Measurements from ENCODE around the gene RP2.

The RP2 gene

GRCh38 chrX:46912603-46913491 is 76.0 kb downstream of the RP2 start:
- DNase-seq = peak; percentile 77
- in situ Hi-C loops (cut with MboI; ENCODE audit: low pct_unique_long_range_greater_than_20kb, low sequenced_read_pairs) = no loop called here

DNA sequence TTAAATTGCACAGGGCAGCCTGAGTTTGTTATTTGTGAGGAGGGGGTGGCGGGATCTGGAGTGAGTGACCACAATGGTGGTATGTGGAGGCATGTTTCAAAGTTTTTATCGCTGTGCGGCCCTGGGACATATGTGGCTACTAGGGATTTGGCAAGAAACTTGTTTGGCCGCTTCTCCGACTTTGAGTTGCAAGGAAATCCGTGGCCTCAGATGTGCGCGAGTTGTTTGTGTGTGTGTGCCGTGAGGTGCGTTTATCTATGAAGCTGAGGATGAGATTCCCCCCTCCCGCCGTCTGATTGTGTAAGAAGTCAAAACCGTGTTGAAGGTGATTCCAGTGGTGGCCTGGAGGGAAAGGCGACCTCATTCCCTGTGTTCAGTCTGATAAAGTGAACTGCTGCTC is 76.8 kb downstream of the RP2 start:
- in situ Hi-C loops (cut with MboI; ENCODE audit: low pct_unique_long_range_greater_than_20kb, low sequenced_read_pairs) = no loop called here
- DNase-seq = peak; percentile 51

DNA sequence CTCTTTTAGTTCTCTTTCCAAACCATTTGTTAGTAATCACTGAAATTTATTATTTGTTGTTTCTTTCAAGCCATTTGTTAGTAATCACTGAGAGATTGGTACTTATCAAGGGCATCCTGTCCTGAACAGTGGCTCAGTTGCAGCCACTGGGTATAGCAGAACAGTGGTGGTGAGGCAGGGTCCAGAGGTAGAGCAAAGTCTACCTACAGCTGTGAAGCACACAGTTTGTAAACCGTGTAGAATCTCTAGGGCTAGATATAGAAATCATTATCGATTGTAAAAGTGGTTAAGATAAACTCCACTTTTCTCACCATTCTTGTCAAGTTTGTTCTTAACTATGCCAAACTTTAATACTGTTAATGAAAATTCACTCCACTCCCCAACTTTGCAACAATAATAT is 79.4 kb downstream of the RP2 start:
- DNase-seq = no peak

DNA sequence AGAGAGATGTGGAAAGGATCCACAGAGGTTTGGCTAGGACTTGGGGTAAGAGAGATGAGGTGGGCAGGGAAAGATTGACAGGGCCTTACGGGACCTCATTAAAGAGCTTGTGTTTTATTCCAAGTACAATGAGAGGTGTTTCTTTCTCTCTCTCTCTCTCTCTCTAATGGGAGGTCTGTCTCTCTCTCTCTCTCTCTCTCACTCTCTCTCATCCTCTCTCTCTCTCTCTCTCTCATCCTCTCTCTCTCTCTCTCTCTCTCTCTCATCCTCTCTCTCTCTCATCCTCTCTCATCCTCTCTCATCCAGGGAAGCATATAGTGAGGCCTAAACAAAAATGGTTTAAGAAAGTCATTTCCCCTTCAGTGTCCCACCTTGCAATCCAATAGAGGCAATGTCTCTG is 80.8 kb downstream of the RP2 start:
- in situ Hi-C loops (cut with MboI; ENCODE audit: low pct_unique_long_range_greater_than_20kb, low sequenced_read_pairs) = no loop called here
- DNase-seq = no peak

More for the DNA sequence above, 79.4 kb downstream of the RP2 start:
- in situ Hi-C loops (cut with MboI; ENCODE audit: low pct_unique_long_range_greater_than_20kb, low sequenced_read_pairs) = no loop called here

- DNase-seq = no peak
- in situ Hi-C loops (cut with MboI; ENCODE audit: low pct_unique_long_range_greater_than_20kb, low sequenced_read_pairs) = no loop called here
These were observed 81.6 kb downstream of the RP2 start for GRCh38 chrX:46918434-46918833.

DNA sequence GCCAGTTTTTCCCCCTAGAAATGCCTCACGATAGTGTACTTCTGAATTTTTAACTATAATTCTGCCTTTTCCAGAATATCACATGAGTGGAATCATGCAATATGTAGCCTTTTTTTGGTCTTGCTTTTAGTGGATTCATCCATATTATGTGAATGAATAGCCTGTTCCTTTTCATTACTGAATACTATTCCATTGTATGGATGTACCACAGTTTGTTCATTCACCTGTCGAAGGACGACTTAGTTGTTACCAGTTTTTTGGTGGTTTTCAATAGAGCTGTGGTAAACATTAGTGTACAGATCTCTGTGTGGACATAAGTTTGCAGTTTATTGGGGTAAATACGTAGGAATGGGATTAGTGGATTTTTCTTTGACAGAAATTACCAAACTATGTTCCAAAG is 83.4 kb downstream of the RP2 start:
- in situ Hi-C loops (cut with MboI; ENCODE audit: low pct_unique_long_range_greater_than_20kb, low sequenced_read_pairs) = no loop called here
- DNase-seq = no peak

DNA sequence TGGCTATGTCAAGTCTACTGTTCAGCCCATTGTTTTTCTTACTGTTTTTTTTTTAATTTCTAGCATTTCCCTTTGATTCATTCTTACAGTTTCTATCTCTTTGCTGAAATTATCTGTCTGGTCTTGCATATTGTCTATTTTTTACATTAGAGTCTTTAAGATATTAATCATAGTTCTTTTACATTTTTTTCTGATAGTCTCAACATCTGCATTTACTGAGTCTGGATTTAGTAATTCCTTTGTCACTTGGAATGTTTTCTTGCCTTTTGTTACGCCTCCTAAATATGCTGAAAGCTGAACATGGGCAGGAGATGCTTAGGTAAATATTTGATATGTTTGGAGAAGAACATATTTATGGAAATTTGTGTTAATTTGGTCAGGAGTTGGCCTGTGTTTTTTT is 85.8 kb downstream of the RP2 start:
- in situ Hi-C loops (cut with MboI; ENCODE audit: low pct_unique_long_range_greater_than_20kb, low sequenced_read_pairs) = no loop called here
- DNase-seq = no peak

GRCh38 chrX:46927718-46928117 is 90.9 kb downstream of the RP2 start:
- DNase-seq = no peak
- in situ Hi-C loops (cut with MboI; ENCODE audit: low pct_unique_long_range_greater_than_20kb, low sequenced_read_pairs) = no loop called here

- DNase-seq = no peak
- in situ Hi-C loops (cut with MboI; ENCODE audit: low pct_unique_long_range_greater_than_20kb, low sequenced_read_pairs) = no loop called here
These were observed 92.8 kb downstream of the RP2 start for GRCh38 chrX:46929439-46930261.
